ENCODE results near the gene PPM1L.
A peak's percentile ranks its signal among the peaks of the same experiment; 100 is the strongest.
"Not testable (repeated sequence)": the region's sequence is repeated elsewhere in the genome, so short reads cannot be mapped to it uniquely, and the experiment has no call there.

Gene PPM1L

GRCh38 chr3:160941885-160942494, 186.0 kb downstream of the PPM1L start:
- peak; percentile 70 for DNase-seq

GRCh38 chr3:160943996-160944395, 188.0 kb downstream of the PPM1L start:
- DNase-seq = no peak

GRCh38 chr3:160945336-160945735, 189.3 kb downstream of the PPM1L start:
- no peak for DNase-seq

GRCh38 chr3:160948273-160948672, 192.2 kb downstream of the PPM1L start:
- DNase-seq = no peak

- no peak for DNase-seq
Measured at GRCh38 chr3:160949460-160949859, 193.4 kb downstream of the PPM1L start.

GRCh38 chr3:160950542-160950941, 194.5 kb downstream of the PPM1L start:
- no peak for DNase-seq

- no peak for DNase-seq
Measured at GRCh38 chr3:160950954-160951353, 194.9 kb downstream of the PPM1L start.

- DNase-seq = no peak
Measured at GRCh38 chr3:160951642-160952487, 195.8 kb downstream of the PPM1L start.

- no peak for DNase-seq
Measured at GRCh38 chr3:160953686-160954085, 197.7 kb downstream of the PPM1L start.

- no peak for DNase-seq
Measured at GRCh38 chr3:160956785-160957184, 200.8 kb downstream of the PPM1L start.

GRCh38 chr3:160960568-160960967, 204.5 kb downstream of the PPM1L start:
- DNase-seq = no peak

GRCh38 chr3:160963949-160964348, 207.9 kb downstream of the PPM1L start:
- no peak for DNase-seq

GRCh38 chr3:160968761-160969160, 212.7 kb downstream of the PPM1L start:
- DNase-seq = no peak

GRCh38 chr3:160973067-160973809, 217.2 kb downstream of the PPM1L start:
- DNase-seq = no peak

- DNase-seq = no peak
Measured at GRCh38 chr3:160977773-160978172, 221.7 kb downstream of the PPM1L start.

GRCh38 chr3:160980740-160981139, 224.7 kb downstream of the PPM1L start:
- DNase-seq = no peak

- no peak for DNase-seq
Measured at GRCh38 chr3:160981217-160981938, 225.3 kb downstream of the PPM1L start.

GRCh38 chr3:160982491-160982890, 226.5 kb downstream of the PPM1L start:
- DNase-seq = no peak

GRCh38 chr3:160983900-160984299, 227.9 kb downstream of the PPM1L start:
- not testable (repeated sequence) for DNase-seq

GRCh38 chr3:160986069-160986468, 230.0 kb downstream of the PPM1L start:
- DNase-seq = no peak

- DNase-seq = no peak
Measured at GRCh38 chr3:160987982-160988964, 232.2 kb downstream of the PPM1L start.

- no peak for DNase-seq
Measured at GRCh38 chr3:160990446-160990845, 234.4 kb downstream of the PPM1L start.

Measured in activated CD4-positive, alpha-beta T cell treated with anti-CD3 and anti-CD28 coated beads, Interleukin-2, amount 50 U/mL, for 1 hour (primary cell).